Endothelial cell of coronary artery (primary cell): Measurements from ENCODE around the gene SNRPB. TPM values are rescaled to one million over a fixed set of nuclear protein-coding genes. Genes with fewer than 3 reads are reported as not detected.

Source experiments
- total RNA-seq: library from RNA; depleted of rRNA; stranded (reverse); fragments of >200 nt; gene quantifications from 2 replicates; pipeline ENCODE4 v1.2.3, GENCODE V29; 2014

SNRPB gene
- total RNA-seq, result 176 and 225 TPM in 2 replicates

DNA sequence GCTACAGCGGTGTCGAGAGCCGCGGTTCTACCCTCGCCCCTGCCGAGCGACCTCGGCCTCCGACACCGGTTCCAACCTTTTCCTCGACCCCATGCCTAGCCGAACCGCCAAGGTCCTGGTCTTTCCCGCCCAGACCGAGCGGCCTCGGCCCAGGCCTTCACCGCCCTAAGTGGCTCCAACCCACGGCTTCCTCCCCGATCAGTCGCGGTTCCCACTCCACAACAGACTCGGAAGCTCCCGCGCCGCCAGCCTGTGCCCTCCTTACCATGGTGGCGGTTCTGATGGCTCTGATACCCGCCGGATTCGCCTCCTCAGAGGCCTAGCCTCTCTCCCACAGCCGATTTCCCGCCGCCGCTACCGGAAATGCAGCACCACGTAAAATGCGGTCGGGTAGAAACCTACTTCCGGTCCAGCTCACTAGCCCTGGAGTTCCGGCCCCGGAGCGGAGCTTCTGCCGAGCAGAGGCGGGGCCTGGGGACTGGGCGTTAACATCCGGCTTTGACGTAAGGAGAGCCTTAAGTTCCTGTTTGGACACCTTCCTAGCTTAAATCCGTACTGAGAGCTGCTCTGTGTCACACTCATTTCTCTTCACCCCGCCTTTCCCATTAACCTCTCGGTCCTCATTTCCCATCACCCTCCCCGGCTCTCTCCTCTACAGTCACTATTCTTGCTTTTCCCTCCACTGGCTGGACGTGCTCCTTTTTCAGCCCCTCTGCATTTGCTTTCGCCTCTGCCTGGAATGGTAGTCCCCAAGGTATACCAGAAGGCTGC lies at the start of gene SNRPB:
SNRPB (minus strand) TSS at position 367 of the 771 bp plus-strand sequence; CDS start at position 268, 99 bp downstream.

DNA sequence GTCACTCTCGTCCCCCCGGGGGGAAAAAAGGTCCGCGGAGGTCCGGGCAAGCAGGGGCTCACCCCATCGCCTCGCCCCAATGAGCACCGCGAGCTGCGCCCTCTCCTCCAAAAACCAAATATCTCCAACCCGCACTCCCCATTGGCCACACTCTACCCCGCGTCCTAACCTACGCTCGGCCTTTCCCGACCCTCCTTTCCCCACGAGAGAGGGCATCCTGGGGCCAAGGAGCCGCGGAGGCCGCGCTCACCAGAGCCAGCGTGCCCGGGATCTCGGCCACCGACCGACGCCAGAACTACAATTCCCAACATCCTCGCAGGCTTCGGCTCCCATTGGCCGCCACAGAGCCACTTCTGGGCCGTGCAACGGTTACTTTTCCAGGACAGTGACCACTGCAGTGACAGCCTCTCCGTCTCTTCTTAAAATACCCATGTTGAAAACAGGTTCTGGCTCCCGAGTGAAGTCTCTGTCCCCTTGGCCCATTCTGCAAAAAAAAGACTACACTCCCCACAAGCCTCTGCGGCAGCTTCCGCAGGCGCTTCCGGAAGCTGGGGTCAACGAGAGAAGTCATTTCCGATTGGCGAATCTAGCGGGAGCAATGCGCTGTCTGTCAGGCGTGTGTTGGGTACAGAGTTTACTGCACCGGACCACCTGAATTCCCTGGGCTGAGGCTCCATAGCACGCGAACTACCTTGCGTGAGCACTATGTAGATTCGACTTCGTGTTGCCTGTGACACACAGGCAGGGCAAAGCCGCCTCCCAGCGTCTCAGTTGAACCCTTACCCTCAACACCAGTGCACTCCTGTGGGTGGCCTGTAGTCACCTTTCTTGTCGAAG lies 38.3 kb upstream of the SNRPB start, which contains the start of gene ZNF343:
ZNF343 (minus strand) TSS at position 285 of the 837 bp plus-strand sequence. CDS start 15,020 bp downstream, outside the sequence.

Other genes starting within 250 kb of the SNRPB start
- not detected in 2 replicates for gene TGM3, start 174.8 kb downstream of the SNRPB start, total RNA-seq
- gene TGM6, start 89.9 kb downstream of the SNRPB start, total RNA-seq, result not detected in 2 replicates
- 10.3 and 13.5 TPM in 2 replicates for gene ZNF343, start 38.1 kb upstream of the SNRPB start, total RNA-seq
- gene TMC2, start 65.8 kb upstream of the SNRPB start, total RNA-seq, result not detected in 2 replicates
- 243 TPM in 2 replicates for gene NOP56, start 181.8 kb upstream of the SNRPB start, total RNA-seq
- 108 and 134 TPM in 2 replicates for gene IDH3B, start 193.4 kb upstream of the SNRPB start, total RNA-seq
- 0.99 and 2.9 TPM in 2 replicates for gene EBF4, start 222.0 kb upstream of the SNRPB start, total RNA-seq